Left cardiac atrium (tissue), 4 donors: ENCODE results near the gene AUTS2. TPM values are rescaled to one million over a fixed set of nuclear protein-coding genes. Genes with fewer than 3 reads are reported as not detected.

Experiments
- ATAC-seq, 2 donors: fragments of 200-7000 bp; cut with Tn5 transposase; one replicate each; pipeline ENCODE4 v1.9.1; 2020; ENCODE audit warnings: mild to moderate bottlenecking in 2 of 2, moderate library complexity in 2 of 2
- DNase-seq: peaks from one replicate; pipeline ENCODE4 v3.0.0-alpha.2; 2020
- intact Hi-C, 2 donors: fragments of 100-400 bp; cut with DNase I; formaldehyde crosslinking; loops; one replicate each; pipeline versions ENCODE4 v1.14.1 to v1.15.1; 2022 to 2023
- total RNA-seq, 2 donors: library from RNA; stranded (reverse); fragmentation: NEBNext Ultra II Directional; extraction: Animal tissue kit (Norgen Biotek cat#: 25700); gene quantifications; one replicate each; pipeline ENCODE4 v1.2.1, GENCODE V29; 2021
- donor health status: DM: no; HTN: yes; CAD: no.
- donor health status: DM: no; HTN: yes; CAD: no; lungs with severe emphysema.
- donor health status: DM: yes; HTN: yes; CAD: no.
- donor health status: Dilated cardiomyopathy.

Gene AUTS2
- total RNA-seq, 2 donors from 2014 or later, result 10.5 to 15.2 TPM

GRCh38 chr7:69790977-69791724 lies 192.9 kb downstream of the AUTS2 start:
- ATAC-seq, result no peak

GRCh38 chr7:69791739-69792138 lies 193.5 kb downstream of the AUTS2 start:
- ATAC-seq, result no peak
- intact Hi-C loops, result no loop called here
- no peak for DNase-seq

More at GRCh38 chr7:69790977-69791724, 192.9 kb downstream of the AUTS2 start:
- no peak for DNase-seq
- intact Hi-C loops, result no loop called here

- DNase-seq (no peak), ATAC-seq (no peak)
- intact Hi-C loops, result no loop called here
Measured at GRCh38 chr7:69795932-69796331, 197.7 kb downstream of the AUTS2 start.

GRCh38 chr7:69796416-69796815 lies 198.1 kb downstream of the AUTS2 start:
- no peak for ATAC-seq
- intact Hi-C loops, result no loop called here
- DNase-seq, result no peak

GRCh38 chr7:69799048-69799697 lies 200.9 kb downstream of the AUTS2 start:
- intact Hi-C loops, result no loop called here
- no peak for DNase-seq

GRCh38 chr7:69799990-69800389 lies 201.7 kb downstream of the AUTS2 start:
- DNase-seq (no peak), ATAC-seq (no peak)
- intact Hi-C loops, result no loop called here

More at GRCh38 chr7:69799048-69799697, 200.9 kb downstream of the AUTS2 start:
- ATAC-seq, result no peak

- DNase-seq, result no peak
- ATAC-seq, result peak; percentile 88 to 95
- intact Hi-C loops, result no loop called here
Measured at GRCh38 chr7:69800495-69800894, 202.2 kb downstream of the AUTS2 start.

- intact Hi-C loops, result no loop called here
- DNase-seq (no peak), ATAC-seq (peak in 1 of 2 donors; percentile 22)
Measured at GRCh38 chr7:69801729-69802682, 203.7 kb downstream of the AUTS2 start.

GRCh38 chr7:69803699-69804516 lies 205.6 kb downstream of the AUTS2 start:
- DNase-seq, result no peak
- intact Hi-C loops, result no loop called here
- no peak for ATAC-seq

GRCh38 chr7:69804962-69805361 lies 206.7 kb downstream of the AUTS2 start:
- ATAC-seq (no peak), DNase-seq (no peak)
- intact Hi-C loops, result no loop called here

GRCh38 chr7:69808391-69808790 lies 210.1 kb downstream of the AUTS2 start:
- intact Hi-C loops, result no loop called here
- DNase-seq (no peak), ATAC-seq (no peak)

GRCh38 chr7:69811476-69812308 lies 213.4 kb downstream of the AUTS2 start:
- ATAC-seq, result no peak
- no peak for DNase-seq
- intact Hi-C loops, result loop anchor here in 1 of 2 donors (10.0 kb wide), 1 partner anchor 217 kb away; the partner anchor contains the start of gene AUTS2

- intact Hi-C loops, result loop anchor here in 1 of 2 donors (10.0 kb wide), 1 partner anchor 218 kb away; the partner anchor contains the start of gene AUTS2
- no peak for ATAC-seq
- DNase-seq, result no peak
Measured at GRCh38 chr7:69812756-69813155, 214.5 kb downstream of the AUTS2 start.

GRCh38 chr7:69813637-69814240 lies 215.5 kb downstream of the AUTS2 start:
- intact Hi-C loops, result loop anchor here in 1 of 2 donors (10.0 kb wide), 1 partner anchor 219 kb away; the partner anchor contains the start of gene AUTS2
- ATAC-seq (no peak), DNase-seq (no peak)

GRCh38 chr7:69814421-69814962 lies 216.2 kb downstream of the AUTS2 start:
- ATAC-seq (peak; percentile 73 to 84), DNase-seq (peak; percentile 30)
- intact Hi-C loops, result loop anchor here in 1 of 2 donors (10.0 kb wide), 1 partner anchor 220 kb away; the partner anchor contains the start of gene AUTS2

- no peak for ATAC-seq
- intact Hi-C loops, result loop anchor here in 1 of 2 donors (10.0 kb wide), 1 partner anchor 222 kb away; the partner anchor contains the start of gene AUTS2
- DNase-seq, result no peak
Measured at GRCh38 chr7:69816501-69816900, 218.2 kb downstream of the AUTS2 start.

- DNase-seq (no peak), ATAC-seq (peak; percentile 28 to 49)
- intact Hi-C loops, result loop anchor here in 1 of 2 donors (10.0 kb wide), 1 partner anchor 222 kb away; the partner anchor contains the start of gene AUTS2
Measured at GRCh38 chr7:69817121-69817520, 218.8 kb downstream of the AUTS2 start.
